ENCODE results near the gene LEKR1.
"Not testable (repeated sequence)": the region's sequence is repeated elsewhere in the genome, so short reads cannot be mapped to it uniquely, and the experiment has no call there.

LEKR1 gene

DNA sequence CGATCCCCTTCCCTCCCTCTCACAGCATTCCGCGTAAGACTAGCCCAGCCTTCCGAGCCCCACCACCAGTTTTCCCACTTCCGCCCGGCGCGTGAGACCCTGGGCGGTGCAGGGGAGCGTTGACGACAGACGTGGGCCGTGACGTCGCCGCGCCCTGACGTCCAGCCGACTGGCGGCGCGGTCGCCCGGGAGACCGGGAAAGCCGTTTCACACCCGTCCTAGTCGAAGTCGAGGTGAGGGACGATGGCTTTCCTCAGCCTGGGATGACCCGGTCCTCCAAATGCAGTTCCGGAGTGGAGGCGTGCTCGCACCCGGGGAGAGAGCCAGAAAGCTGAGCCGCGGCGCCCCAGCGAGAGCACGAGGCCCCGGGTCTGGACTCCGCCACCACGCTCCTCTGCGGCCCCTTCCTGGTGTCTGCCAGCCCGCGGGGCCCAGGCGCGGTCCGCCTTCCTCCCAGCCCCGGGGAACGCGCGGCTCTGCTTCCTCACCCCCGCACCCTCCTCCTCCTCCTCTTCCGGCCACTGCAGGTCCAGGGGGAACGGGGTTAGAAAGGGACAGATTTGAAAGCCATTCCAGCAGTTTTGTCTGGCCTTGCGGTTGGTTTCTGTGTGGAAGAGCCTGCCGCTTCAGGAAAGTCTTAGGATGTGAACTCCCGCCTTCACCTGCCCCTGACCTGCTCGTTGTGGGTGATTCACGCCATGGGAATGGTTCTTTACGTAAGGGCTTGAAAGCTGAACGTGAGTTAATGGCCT lies at the start of gene LEKR1:
LEKR1 (plus strand) TSS at position 210 of the 752 bp plus-strand sequence. CDS start 2,977 bp downstream, outside the sequence.
- peak; percentile 94 for DNase-seq

DNA sequence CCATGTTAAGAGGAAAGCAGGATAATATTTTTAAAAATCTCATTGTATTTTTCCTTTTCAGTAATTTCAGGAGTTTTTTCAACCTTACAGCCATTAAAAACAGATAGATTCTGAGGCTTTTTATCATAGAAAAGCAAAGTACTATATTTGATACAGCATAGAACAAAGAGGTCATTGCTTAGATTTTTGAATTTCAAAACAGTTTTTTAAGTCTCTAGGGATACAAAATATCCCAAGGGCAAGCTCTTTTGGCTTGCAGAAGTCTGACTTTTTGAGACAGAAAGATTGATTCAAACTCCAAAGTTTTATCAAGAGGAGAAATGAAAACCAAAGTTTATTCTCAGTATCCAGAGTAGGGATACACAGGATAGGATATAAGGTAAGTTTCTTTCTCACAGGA lies 49.3 kb upstream of the LEKR1 start:
- DNase-seq: no peak

DNA sequence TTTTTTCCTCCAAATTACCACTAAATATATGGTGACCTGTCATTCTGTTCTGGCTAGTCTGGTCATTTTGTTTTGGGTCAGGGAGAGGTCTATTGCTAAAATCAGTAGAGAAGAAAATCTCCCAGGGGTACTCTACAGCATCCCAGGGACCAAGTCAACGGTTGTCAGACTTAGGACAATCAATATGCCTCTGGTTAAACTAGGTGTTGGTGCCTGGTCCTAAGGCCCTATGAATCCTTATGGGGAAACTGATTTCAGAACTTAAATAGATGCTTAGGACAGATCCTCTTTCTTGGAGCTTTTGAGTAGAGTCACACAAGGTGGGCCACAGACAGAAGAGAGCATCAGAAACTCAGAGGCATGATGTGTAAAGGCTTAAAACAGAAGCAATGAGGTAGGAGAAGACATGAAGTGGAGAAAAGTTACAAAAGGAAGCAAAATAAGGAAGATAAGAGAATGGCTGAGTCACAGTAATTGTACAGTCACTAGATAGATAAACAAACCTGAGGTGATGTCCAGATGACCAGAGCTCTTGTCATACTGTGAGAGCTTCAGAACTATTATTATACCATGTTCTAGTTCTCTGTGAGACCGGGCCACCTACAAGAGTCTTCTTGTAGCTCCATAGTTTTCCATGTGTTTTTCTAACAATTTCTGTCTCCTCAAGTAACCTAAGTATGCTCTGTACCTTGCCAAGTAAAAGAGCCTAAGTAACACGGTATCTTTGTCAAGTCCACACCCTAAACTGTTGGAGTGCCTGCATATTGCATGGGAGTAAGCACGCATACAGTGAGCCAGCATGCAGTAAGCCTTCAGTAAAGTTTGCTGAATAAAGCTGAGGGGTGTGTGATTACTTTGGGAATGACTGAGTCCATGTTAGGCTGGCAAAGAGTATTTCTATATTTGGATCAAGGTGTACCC lies 44.6 kb upstream of the LEKR1 start:
- no peak for DNase-seq

DNA sequence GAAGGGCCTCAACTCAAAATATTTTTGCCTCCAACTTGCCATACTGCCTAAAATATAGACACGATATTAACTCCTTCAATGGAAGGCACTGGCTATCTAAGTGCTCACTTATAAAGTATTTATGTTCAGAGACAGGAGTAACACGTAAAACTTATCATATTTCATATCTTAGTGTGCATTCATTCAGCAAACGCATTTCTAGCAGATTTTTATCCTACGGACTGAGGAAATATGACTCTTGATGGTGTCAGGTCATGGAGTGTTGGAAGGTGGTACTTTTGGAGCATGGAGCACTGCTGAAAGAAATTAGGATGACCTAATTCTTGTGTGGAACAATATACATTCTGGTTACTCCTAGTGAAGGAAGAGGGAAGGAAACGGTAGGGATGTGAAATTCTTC lies 43.8 kb upstream of the LEKR1 start:
- DNase-seq: no peak

DNA sequence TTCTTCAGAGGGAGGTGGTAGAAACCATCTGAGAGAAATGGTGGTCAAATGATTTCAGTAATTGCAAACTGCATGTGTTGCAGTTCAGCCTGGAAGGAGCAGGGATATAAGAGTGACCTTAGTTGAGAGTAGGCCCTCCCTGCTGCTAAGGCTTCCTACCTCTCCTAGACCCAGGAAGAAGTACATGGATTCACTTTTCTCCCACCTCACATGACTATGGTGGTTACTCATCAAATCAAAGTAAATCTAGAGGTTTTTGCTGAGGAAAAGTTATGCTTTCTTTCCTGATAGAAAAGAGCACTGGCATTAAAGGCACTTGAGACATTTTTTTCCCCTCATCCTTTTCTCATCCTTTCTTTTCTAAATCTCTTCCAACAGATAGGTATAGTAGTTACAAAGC lies 43.2 kb upstream of the LEKR1 start:
- no peak for DNase-seq

DNA sequence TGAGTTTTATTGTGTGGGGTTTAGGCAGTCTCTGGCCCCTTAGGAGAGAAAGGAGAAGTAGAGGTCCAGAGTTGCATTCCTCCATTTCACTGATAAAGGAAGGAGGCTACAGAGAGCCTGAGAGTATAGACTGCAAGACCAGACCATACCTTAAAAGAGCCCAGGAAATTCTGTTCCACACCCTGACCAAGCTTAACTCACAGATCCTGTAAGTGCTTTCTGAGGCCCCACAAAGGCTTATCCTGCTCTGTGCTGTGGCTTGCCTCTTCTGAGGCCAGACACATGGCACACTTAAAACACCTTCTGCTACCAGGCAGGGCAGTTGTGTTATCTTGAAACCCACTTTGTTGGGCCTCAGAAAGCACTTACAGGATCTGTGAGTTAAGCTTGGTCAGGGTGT lies 39.2 kb upstream of the LEKR1 start:
- DNase-seq: no peak

DNA sequence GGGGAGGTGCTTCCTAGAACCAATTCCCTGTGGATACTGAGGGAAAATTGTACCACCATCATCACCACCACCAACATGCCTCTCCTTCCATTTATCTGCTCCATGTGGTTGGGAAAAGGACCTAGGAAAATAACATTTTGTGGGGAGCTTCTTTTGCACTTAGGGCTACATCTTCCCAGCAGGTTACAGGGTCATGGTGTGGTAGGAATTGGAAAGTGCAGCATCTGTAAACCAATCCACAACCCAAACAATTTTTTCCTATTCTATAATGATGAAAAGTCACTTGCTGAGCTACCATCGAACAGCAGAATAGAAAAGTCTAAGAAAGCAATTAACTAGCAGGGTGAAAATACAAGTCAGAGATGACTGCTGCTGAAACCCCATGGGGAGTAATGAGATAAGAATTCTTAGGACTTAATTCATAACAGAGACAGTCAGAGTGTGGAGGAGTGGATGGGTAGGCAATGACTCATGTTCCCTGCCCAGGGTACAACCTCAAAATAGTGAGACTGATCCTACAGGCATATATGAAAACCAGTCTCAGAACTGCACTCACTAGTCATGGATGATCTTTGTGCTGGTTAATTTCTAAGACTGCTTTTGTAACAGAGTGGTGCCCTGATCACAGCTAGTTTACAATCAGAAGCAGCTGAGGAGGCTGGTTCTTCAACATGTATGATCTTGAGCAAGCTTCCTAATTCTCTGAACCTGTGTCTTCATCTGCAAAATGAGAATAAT lies 38.1 kb upstream of the LEKR1 start:
- no peak for DNase-seq

DNA sequence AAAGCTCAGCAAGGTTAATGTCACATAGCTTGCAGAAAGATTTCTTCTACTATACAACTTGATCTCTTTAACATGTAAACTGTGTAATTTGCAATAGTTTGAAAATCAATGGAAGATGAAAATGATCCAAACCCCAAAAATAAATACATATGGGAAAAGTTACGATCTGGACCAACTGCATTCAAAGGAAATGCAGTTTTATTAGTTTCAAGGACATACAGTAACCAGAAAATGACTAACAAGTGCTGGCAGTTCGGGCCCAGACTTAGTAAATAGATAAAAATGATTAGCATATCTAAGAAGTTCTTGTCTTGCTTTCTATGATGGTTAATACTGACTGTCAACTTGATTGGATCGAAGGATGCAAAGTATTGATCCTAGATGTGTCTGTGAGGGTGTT lies 37.3 kb upstream of the LEKR1 start:
- no peak for DNase-seq

DNA sequence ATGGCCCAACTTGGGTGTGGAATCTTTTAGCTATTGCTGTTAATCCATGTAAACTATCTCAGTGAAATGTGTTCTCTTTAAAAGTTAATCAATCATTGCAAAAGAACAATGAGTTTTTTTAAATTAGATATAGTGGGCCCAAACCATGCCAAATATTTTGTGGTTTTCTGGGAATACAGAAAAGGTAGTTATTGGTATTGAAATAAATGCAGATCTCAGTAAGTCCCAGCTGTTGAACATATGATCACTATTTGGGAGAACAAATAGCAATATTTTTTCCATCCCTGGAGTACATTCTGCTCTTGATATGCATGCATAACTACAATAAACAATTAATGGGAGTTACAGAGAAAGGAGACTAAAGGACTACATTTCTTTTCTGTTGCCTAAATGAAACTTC lies 36.0 kb upstream of the LEKR1 start:
- DNase-seq: no peak

DNA sequence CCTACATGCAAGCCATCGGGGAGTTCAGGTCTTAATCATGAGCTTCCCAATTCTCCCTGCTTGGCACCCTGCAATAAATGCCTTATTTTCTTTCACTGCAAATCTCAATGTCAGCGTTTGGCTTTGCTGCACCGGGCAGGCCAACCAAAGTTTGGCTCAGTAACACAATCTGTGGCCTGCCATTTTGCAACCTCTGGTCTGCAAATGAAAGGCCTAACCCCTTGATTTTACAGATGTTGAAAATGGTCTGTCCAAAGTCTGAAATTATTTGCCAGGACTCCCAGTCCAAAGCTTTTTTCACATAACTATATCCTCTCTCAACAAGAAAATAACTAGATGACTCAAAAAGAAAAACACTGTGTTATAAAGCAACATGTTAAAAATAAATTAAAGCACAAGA lies 34.0 kb upstream of the LEKR1 start:
- DNase-seq: peak; percentile 24

DNA sequence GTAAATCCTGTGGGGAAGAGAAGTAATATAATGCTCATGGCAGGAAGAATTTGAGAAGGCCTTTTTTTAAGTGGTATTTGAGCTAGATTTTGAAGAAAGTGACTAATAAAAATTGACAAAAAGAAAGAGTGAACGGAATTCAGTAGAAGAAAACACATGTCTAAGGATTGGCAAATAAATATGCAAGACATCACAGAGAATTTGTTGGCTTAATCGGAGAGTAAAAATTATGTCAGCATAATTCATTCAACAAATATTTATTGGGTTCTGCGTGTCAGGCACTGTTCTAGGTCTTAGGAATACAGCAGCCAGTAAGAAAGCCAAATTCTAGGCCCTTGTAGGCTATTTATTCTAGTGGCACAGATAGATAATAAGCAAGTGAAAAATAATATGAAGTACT lies 33.6 kb upstream of the LEKR1 start:
- no peak for DNase-seq

DNA sequence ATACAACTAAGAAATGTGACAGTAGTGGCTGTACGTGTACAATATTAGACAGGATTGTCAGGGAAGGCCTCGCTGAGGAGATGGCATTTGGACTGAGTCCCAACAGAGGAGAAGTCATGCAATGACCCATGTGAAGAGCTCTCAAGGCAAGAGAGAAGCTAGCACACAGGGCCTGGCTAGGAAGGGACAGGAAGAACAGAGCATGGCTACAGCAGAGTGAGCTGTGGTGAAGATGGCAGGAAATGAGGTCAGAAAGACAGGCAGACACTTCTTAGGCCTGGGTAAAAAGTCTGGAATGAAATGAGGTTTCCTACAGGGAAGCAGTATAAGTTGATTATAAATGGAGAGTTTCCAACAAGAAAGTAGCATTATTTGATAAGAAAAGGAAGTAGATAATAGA lies 33.2 kb upstream of the LEKR1 start:
- no peak for DNase-seq

DNA sequence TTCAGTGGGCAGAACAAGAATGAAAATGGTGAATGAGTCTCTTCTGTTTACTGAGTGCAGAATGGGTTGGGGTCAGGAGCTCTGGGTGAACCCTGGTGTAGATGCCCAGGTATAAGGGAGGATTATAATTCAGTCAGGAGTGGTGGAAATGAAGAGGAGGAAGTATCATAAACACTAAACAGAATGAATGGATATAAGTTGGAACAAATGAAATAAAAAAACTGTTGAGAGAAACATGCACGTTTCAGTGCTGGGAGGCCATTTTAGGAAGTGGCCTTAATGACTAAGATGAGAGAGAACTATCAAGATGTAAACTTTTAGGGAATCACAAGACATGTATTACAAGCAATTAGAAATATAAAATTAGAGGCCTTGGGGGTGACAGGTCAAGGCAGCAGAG lies 32.8 kb upstream of the LEKR1 start:
- DNase-seq: no peak

DNA sequence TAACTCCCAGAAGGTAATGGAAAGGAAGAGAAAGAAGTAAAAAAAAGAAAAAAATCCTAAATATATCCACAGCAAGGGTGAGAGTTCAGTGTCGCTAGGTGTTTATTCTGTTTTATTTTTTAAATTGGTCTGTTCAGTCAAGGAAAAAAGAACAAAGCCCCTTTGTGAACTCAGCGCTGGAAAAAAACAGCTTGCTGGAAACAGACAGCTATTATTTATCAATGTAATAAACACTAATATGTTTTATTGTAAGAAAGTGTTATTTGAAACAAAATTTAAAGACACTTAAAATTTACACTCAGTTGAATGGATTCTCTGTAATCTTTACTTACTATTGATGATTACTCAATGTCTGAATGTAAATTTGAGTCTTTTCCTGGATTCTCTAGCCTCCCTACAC lies 32.3 kb upstream of the LEKR1 start:
- no peak for DNase-seq

DNA sequence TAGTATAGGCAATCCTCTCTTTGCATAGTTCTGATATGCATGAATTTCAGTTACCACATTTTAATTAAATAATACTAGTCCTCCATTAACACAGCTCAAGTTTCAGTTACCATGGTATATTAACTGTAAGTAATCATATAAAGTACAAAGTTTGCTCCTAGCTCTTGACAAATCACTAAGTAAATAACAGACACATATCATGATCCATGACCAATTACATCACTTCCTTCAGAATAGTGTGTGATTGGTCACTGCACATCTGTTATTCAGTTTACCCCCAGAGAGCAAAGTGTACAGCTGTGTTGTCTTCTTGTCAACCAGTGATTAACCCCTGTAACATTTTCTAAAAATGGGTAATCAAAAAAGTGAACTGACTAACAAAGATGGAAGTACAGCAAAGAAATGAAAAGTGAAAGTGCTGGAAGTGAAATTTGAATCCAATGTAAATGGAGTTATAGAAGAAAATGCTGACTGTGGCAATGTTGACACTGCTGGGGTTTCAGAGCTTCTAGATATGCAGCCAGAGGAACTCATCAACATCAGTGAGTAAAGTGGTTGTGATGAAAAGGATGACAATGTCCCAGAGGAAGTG lies 30.2 kb upstream of the LEKR1 start:
- no peak for DNase-seq

DNA sequence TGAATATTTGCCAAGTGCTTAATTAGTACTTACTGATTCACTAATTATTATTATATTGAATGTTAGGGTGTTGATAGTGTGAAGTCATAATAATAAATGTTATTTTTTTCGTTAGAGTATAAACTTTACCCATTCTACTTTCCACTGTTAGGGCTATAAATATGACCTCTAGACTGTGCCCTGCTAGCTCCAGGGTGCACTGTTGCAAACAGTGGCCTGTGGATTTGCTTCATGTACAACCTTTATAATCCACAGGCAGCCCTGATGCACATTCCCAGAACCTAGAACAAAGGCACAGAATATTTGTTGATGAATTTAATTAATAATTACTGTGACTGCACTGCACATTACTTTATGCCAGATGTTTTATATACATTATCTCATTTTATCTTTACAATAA lies 28.8 kb upstream of the LEKR1 start:
- no peak for DNase-seq

DNA sequence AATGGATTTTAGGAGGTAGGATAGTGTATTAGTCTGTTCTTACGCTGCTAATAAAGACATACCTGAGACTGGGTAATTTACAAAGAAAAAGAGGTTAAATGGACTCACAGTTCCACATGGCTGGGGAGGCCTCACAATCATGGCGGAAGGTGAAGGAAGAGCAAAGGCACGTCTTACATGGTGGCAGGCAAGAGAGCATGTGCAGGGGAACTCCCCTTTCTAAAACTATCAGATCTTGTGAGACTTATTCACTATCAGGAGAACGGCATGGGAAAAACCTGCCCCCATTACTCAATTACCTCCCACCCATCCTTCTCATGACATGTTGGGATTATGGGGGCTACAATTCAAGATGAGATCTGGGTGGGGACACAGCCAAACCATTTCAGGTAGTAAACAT lies 25.9 kb upstream of the LEKR1 start:
- DNase-seq: not testable (repeated sequence)

DNA sequence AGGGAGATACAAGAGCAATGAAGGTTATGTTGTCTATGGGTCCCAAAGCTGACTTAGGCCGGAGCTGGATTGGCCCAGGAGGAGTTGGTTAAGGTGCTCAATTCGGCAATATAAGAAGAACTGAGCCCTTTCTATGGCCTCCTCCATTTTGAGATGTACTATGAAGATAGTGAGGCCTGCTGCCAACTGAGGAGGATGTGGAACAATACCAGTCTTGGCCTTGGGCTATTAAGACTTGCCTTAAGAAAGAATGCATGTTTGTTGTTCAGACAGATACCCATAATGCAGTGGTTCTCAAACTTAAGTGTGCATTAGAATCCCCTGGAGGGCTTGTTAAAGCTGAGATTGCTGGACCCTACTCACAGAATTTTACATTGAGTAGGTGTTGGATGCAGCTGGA lies 24.4 kb upstream of the LEKR1 start:
- DNase-seq: no peak

DNA sequence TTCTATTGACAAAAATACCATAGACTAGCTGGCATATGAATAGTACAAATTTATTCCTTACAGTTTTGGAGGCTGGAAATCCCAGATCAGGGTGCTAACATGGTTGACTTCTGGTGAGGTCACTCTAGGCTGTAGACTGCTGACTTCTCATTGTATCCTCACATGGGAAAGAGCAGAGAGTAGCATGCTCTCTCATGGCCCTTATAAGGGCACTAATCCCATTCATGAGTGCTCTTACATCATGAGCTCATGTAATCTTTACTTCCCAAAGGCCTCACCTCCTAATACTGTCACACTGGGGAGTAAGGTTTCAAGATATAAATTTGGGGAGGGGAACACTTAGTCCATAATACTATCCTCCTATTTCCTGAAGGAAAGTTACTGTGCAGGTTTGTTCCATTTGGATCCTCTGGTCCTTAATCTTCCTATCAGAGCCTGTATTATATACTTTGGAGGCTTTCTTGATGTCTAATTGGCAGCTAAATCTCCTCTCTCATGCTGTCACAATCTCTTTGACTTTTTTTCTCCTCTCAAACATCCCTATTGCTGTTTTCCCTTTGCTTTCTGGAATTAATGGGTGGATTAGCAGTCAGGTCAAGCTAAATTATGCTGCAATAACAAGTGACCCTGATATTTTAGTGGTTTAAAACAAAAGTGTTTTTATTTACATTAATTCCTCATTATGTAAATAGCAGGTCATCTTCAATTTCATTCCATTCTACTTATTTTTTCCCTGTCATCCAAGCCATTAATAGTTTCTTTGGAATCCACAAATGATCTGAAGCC lies 23.1 kb upstream of the LEKR1 start:
- DNase-seq: no peak

DNA sequence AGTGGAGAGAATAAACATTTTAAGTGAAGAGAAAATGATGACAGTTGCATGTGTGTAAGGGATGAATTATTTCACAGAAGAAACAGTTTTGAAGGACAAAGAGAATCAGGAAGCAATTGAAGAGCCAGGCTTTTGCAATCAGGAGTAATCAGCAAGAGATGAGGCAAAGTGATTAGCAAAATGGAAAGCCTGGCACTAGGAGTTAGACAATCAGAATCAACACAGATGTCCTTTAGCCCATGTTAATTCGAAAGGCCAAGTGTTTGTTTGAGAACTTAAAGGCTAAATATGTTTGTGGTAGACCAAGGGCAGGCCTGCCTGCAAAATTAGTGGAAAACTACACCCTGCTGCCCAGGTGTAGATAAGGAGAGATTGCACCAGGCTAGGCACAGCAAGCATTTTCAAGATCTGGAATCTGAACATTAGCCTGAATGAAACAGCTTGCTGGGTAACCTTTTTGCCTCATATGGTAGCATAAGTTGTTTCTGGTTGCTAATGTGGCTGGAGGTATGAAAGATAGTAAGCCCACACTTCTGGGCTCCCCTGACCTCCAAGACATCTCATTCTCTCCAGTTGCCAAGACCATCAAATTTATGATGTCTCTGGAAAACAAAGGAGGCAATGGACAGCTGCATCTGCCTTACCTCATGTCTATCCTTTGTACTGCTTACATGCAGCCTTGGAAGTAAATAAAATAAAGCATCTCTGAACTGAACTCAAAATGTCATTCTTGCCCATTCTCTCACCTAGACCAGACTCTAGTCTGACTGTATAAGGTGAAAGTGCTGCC lies 22.0 kb upstream of the LEKR1 start:
- DNase-seq: no peak

DNA sequence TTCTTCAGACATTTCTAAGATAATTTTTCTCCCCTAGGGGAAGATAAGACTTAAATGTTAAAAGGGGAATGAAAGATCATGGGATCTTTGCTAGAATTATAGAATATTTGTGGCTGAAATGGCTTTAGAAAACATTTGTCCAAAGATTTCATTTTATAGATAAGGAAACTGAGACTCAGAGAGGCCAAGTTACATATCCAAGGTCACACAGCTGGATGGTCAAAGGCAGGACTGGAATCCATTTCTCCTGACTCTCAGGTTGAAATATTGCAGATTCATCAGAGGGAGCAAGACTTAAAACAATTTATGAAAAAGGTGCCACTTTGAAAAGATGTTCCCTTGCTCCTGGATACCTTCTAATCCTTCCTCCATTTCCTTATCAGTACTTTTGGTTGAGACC lies 19.5 kb upstream of the LEKR1 start:
- no peak for DNase-seq
